ENCODE measurements around the gene DLK2. TPM values are rescaled to one million over a fixed set of nuclear protein-coding genes. Genes with fewer than 3 reads are reported as not detected.
"Not testable (repeated sequence)": the region's sequence is repeated elsewhere in the genome, so short reads cannot be mapped to it uniquely, and the experiment has no call there.

Gene DLK2
- total and polyA plus RNA-seq, 10 donors = 0.12 to 0.68 (median 0.42) TPM; not detected in 2

GRCh38 chr6:43461936-43462335, 6.6 kb upstream of the DLK2 start:
- H3K27ac ChIP-seq = no peak overlapping the region
- DNase-seq = no peak
- no peaks in the 10 kb centered on the region for H3K36me3 ChIP-seq
- peaks cover 0 to 91% (median 15%) of the 10 kb centered on the region in 7 donors for H3K27me3 ChIP-seq (replicated peaks in 1 of 7)
- H3K4me3 ChIP-seq = no peak overlapping the region
- no peaks in the 10 kb centered on the region for H3K9me3 ChIP-seq
- no peak for TF ChIP-seq POLR2AphosphoS5 (IDR thresholded peaks at IDR 0.05)
- TF ChIP-seq POLR2A (IDR thresholded peaks at IDR 0.05) = no peak
- no peak for TF ChIP-seq CTCF (IDR thresholded peaks at IDR 0.05 in 8 of 11, conservative IDR thresholded peaks at IDR 0.05 in 3 of 11)
- no peaks in the 10 kb centered on the region for H3K4me1 ChIP-seq
- intact Hi-C loops (cut with DNase I; ENCODE audit: low total_unique reads) = no loop called here
- 68 to 86% (median 78%) methylated on average over 5 of the region's 5 CpGs for WGBS, 5 donors

GRCh38 chr6:43460032-43460431, 4.7 kb upstream of the DLK2 start:
- TF ChIP-seq POLR2A (IDR thresholded peaks at IDR 0.05) (no peak), CTCF (IDR thresholded peaks at IDR 0.05 in 8 of 11, conservative IDR thresholded peaks at IDR 0.05 in 3 of 11) (no peak), POLR2AphosphoS5 (IDR thresholded peaks at IDR 0.05) (no peak)
- no peak for DNase-seq
- Histone ChIP-seq H3K27ac (no peak overlapping the region), H3K4me3 (no peak overlapping the region), H3K9me3 (no peaks in the 10 kb centered on the region), H3K36me3 (no peaks in the 10 kb centered on the region), H3K27me3 (replicated peaks in 1 of 7) (peaks cover 0 to 97% (median 26%) of the 10 kb centered on the region in 7 donors), H3K4me1 (peaks cover 0 to 17% (median 11%) of the 10 kb centered on the region in 6 donors)
- WGBS, 5 donors = 64 to 88% (median 83%) methylated on average over 4 of the region's 4 CpGs
- intact Hi-C loops (cut with DNase I; ENCODE audit: low total_unique reads) = no loop called here

- intact Hi-C loops (cut with DNase I; ENCODE audit: low total_unique reads) = no loop called here
- Histone ChIP-seq H3K4me1 (peaks cover 0 to 22% (median 16%) of the 10 kb centered on the region in 6 donors), H3K27ac (no peak overlapping the region), H3K36me3 (no peaks in the 10 kb centered on the region), H3K4me3 (no peak overlapping the region), H3K27me3 (replicated peaks in 1 of 7) (peaks cover 0 to 97% (median 26%) of the 10 kb centered on the region in 7 donors), H3K9me3 (no peaks in the 10 kb centered on the region)
- no peak for TF ChIP-seq POLR2AphosphoS5 (IDR thresholded peaks at IDR 0.05)
- TF ChIP-seq POLR2A (IDR thresholded peaks at IDR 0.05) = no peak
- no peak for TF ChIP-seq CTCF (IDR thresholded peaks at IDR 0.05 in 8 of 11, conservative IDR thresholded peaks at IDR 0.05 in 3 of 11)
- DNase-seq = no peak
- 50 to 84% (median 67%) methylated on average over 1 of the region's 1 CpG for WGBS, 5 donors
Observed at GRCh38 chr6:43459535-43459934, 4.2 kb upstream of the DLK2 start.

- H3K9me3 ChIP-seq; H3K4me3 ChIP-seq; intact Hi-C loops (cut with DNase I; ENCODE audit: low total_unique reads); H3K27ac ChIP-seq; H3K36me3 ChIP-seq; DNase-seq: not testable (repeated sequence)
- WGBS, 5 donors = 89 to 94% (median 93%) methylated on average over 15 of the region's 15 CpGs
- Histone ChIP-seq H3K4me1 (peaks cover 0 to 27% (median 20%) of the 10 kb centered on the region in 6 donors), H3K27me3 (replicated peaks in 1 of 7) (peaks cover 0 to 84% (median 26%) of the 10 kb centered on the region in 7 donors)
Observed at GRCh38 chr6:43458154-43458553, 2.8 kb upstream of the DLK2 start.

- Histone ChIP-seq H3K27me3 (replicated peaks in 1 of 7) (peaks cover 0 to 79% (median 26%) of the 10 kb centered on the region in 7 donors), H3K27ac (no peak overlapping the region), H3K9me3 (no peaks in the 10 kb centered on the region), H3K4me3 (no peak overlapping the region), H3K4me1 (peaks cover 0 to 27% (median 20%) of the 10 kb centered on the region in 6 donors), H3K36me3 (peaks cover 0 to 9% (median 1%) of the 10 kb centered on the region in 6 donors)
- intact Hi-C loops (cut with DNase I; ENCODE audit: low total_unique reads) = no loop called here
- no peak for TF ChIP-seq POLR2A (IDR thresholded peaks at IDR 0.05)
- no peak for TF ChIP-seq CTCF (IDR thresholded peaks at IDR 0.05 in 8 of 11, conservative IDR thresholded peaks at IDR 0.05 in 3 of 11)
- TF ChIP-seq POLR2AphosphoS5 (IDR thresholded peaks at IDR 0.05) = no peak
- DNase-seq = no peak
- WGBS, 5 donors = 64 to 74% (median 68%) methylated on average over 9 of the region's 9 CpGs
Observed at GRCh38 chr6:43457643-43458042, 2.3 kb upstream of the DLK2 start.

Measured in spleen (tissue), 11 donors.